Glomerular visceral epithelial cell (primary cell): ENCODE results near the gene SBSN.
"Not testable (repeated sequence)": the region's sequence is repeated elsewhere in the genome, so short reads cannot be mapped to it uniquely, and the experiment has no call there.

Experiments used
- DNase-seq: peaks from one replicate; pipeline ENCODE4 v3.0.0-alpha.2; 2016; ENCODE audit errors: extremely low spot score

The SBSN gene

GRCh38 chr19:35474594-35474993, 53.5 kb downstream of the SBSN start:
- not testable (repeated sequence) for DNase-seq

- no peak for DNase-seq
Observed at GRCh38 chr19:35474104-35474503, 54.0 kb downstream of the SBSN start.
